ENCODE results near the gene TPBGL.

GRCh38 chr11:75205564-75206020 is 35.0 kb upstream of the TPBGL start:
- TF ChIP-seq GATA3 (IDR thresholded peaks at IDR 0.05; ENCODE audit: low read depth, low read length) (no peak), GATA2 (IDR thresholded peaks at IDR 0.05; ENCODE audit: low read depth, low read length) (no peak)

Measured in SH-SY5Y (cell line).